Lower leg skin (tissue), 3 donors: ENCODE measurements around the gene CDC20B.

Experiments used
- CTCF ChIP-seq, 3 donors: fragments of 450-650 bp; IDR thresholded peaks; one replicate each; pipeline ENCODE4 v1.5.1; 2016; ENCODE audit warnings: antibody characterized with exemption in 3 of 3, mild to moderate bottlenecking in 3 of 3, moderate library complexity in 2 of 3
- POLR2A ChIP-seq, 2 donors: fragments of 450-650 bp; IDR thresholded peaks; one replicate each; pipeline ENCODE4 v1.6.1; 2016 to 2017; ENCODE audit warnings: antibody characterized with exemption in 2 of 2, mild to moderate bottlenecking in 1 of 2, moderate library complexity in 1 of 2

DNA sequence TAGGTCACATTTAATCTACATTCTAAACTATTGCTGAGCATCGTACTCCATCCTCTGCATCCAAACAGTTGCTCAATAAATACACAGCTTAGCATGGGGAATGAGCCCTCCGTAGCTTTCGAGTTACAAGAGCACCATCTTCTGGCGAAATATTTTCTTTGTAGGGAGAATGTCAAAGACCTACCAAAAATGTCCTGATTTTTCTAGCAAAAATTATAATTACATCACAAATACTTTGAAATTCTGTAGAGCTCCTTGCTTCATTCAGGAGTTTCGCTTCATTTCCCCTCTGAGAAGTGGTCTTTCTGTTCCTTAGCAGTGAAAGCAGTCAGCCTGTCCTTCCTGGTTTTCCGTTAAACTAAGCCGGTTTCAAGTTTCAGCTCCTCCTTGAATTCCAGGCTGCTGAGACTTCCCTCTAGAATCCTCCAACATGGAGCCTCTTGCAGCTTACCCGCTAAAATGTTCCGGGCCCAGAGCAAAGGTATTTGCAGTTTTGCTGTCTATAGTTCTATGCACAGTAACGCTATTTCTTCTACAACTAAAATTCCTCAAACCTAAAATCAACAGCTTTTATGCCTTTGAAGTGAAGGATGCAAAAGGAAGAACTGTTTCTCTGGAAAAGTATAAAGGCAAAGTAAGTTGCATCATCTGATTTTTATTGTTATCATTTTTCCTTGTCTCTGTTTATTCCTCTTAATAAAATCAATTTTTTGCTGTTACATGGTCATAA, 13.0 kb downstream of the CDC20B start, which contains the start of gene GPX8:
- TF ChIP-seq CTCF (IDR thresholded peaks at IDR 0.05) = no peak
- TF ChIP-seq POLR2A (IDR thresholded peaks at IDR 0.05) = no peak
